ENCODE data around the gene PKN1. TPM values are rescaled to one million over a fixed set of nuclear protein-coding genes. Genes with fewer than 3 reads are reported as not detected.
A peak's percentile ranks its signal among the peaks of the same experiment; 100 is the strongest.

The PKN1 gene
- total and polyA plus RNA-seq, 9 of the 15 experiments (the other 6 are each of a cell fraction or from before 2014, with no cell fraction given) = 0.30 to 228 (median 77.5) TPM

DNA sequence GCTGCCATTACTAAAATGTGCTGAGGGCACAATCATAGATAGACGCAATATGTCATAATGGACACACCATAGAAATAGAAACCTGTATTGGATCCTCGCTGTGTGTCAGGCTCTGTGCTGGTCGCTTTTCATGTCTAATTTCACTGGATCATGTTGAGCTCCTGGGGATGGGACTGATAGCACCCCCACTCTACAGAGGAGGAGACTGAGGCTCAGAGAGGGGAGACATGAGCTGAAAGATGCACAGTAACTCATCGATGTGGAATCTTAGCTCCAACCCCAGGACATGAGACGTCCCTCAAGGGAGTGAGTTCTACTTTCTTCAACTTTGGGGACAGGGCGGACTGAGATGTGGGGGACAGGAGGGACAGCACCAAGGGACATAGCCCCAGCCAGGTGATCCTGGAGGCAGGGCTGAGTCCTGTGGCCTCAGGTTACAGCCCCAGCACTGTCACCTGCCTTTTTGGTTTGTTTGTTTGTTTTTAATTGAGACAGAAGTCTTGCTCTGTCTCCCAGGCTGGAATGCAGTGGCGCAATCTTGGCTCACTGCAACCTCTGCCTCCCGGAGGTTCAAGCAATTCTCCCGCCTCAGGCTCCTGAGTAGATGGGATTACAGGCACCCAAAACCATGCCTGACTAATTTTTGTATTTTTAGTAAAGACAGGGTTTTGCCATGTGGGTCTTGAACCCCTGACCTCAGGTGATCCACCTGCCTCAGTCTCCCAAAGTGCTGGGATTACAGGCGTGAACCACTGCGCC lies 69.4 kb downstream of the PKN1 start:
- intact Hi-C loops (cut with micrococcal nuclease) (no loop called here), in situ Hi-C loops (cut with MboI) (no loop called here)
- no peak for FAIRE-seq
- no peaks in the 10 kb centered on the region for H3K36me3 ChIP-seq (ENCODE audit: control insufficient read depth, insufficient read depth, low read length)
- H3K9me3 ChIP-seq (replicated peaks; ENCODE audit: control insufficient read depth, insufficient read depth, low read depth, low read length) = no peaks in the 10 kb centered on the region
- H3K27ac ChIP-seq (ENCODE audit: extremely low read depth, low read depth, low read length) = no peak overlapping the region
- H3K4me2 ChIP-seq (ENCODE audit: insufficient read depth, low read length) = no peak overlapping the region
- no peaks in the 10 kb centered on the region for H3K27me3 ChIP-seq (ENCODE audit: control insufficient read depth in 2 of 2, insufficient read depth in 2 of 2, low read length in 2 of 2)
- H3K9me1 ChIP-seq (ENCODE audit: control insufficient read depth, insufficient read depth, low read length) = no peaks in the 10 kb centered on the region
- H3K9ac ChIP-seq (ENCODE audit: insufficient read depth in 1 of 2, low read depth in 2 of 2, low read length in 2 of 2) = peak overlapping the region in 1 of 2 experiments; percentile 20; a peak in 1 of 4 replicates
- no peak for DNase-seq (ENCODE audit: extremely low read depth in 1 of 4, low spot score in 3 of 4)
- H4K20me1 ChIP-seq (replicated peaks; ENCODE audit: control insufficient read depth, insufficient read depth, low read length) = no peaks in the 10 kb centered on the region; the same call in 1 of the 2 replicates
- WGBS (ENCODE audit: insufficient coverage, low coverage, missing lambda C conversion rate) = 42% methylated on average over 11 of the region's 11 CpGs
- H2AFZ ChIP-seq (ENCODE audit: low read depth, low read length) = no peak overlapping the region
- BruUV-seq (replicated peaks) = no TSS peak
- peak; percentile 64 for TF ChIP-seq RBM25 (IDR thresholded peaks at IDR 0.05; ENCODE audit: low read depth, low read length, severe bottlenecking)
- TF ChIP-seq TCF7 (IDR thresholded peaks at IDR 0.05; ENCODE audit: borderline replicate concordance) = no peak
- TF ChIP-seq BCOR (IDR thresholded peaks at IDR 0.05) = peak; percentile 42; the same call in 1 of the 2 replicates
- TF ChIP-seq CEBPB (tag; IDR thresholded peaks at IDR 0.05) = peak; percentile 68
- H3K79me2 ChIP-seq (ENCODE audit: control insufficient read depth, insufficient read depth, low read length) = no peaks in the 10 kb centered on the region
- H3K4me1 ChIP-seq (replicated peaks in 1 of 2; ENCODE audit: control insufficient read depth in 2 of 2, insufficient read depth in 2 of 2, low read length in 2 of 2) = peaks cover 13 to 19% of the 10 kb centered on the region in 2 experiments; a peak in 4 of 5 replicates
- ChIA-PET POLR2A (interaction anchor here (1.0 to 7.5 kb wide), 2 partner anchors 14 to 35 kb away, joined by 3 to 70 read pairs; partner anchors contain the start of gene DNAJB1), CTCF (ENCODE audit: low intra/inter-chr PET ratio) (no interaction called here)
- ATAC-seq = no peak
- no peak overlapping the region for H3K4me3 ChIP-seq

DNA sequence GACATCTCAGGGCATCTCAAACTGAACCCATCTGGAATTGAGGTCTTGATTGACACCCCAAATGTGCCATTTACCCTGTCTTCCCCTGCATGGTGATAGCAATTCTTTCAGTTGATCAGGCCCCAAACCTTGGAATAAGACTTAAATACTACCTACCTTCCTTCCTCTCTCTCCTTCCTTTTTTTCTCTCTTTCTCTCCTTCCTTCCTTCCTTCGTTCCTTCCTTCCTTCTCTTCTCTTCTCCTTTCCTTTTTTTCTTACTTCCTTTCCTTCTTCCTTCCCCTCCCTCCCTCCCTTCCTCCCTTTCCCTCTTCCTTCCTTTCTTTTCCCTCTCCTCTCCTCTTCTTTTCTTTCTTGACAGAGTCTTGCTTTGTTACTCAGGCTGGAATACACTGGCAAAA lies 70.2 kb downstream of the PKN1 start:
- Histone ChIP-seq H3K27ac (ENCODE audit: extremely low read depth, low read depth, low read length) (no peak overlapping the region), H3K4me2 (ENCODE audit: insufficient read depth, low read length) (no peak overlapping the region), H3K4me1 (replicated peaks in 1 of 2; ENCODE audit: control insufficient read depth in 2 of 2, insufficient read depth in 2 of 2, low read length in 2 of 2) (peaks cover 18% of the 10 kb centered on the region in 2 experiments; a peak in 4 of 5 replicates), H3K9ac (ENCODE audit: insufficient read depth in 1 of 2, low read depth in 2 of 2, low read length in 2 of 2) (no peak overlapping the region), H3K27me3 (ENCODE audit: control insufficient read depth in 2 of 2, insufficient read depth in 2 of 2, low read length in 2 of 2) (no peaks in the 10 kb centered on the region), H2AFZ (ENCODE audit: low read depth, low read length) (no peak overlapping the region), H3K9me3 (replicated peaks; ENCODE audit: control insufficient read depth, insufficient read depth, low read depth, low read length) (no peaks in the 10 kb centered on the region), H4K20me1 (replicated peaks; ENCODE audit: control insufficient read depth, insufficient read depth, low read length) (no peaks in the 10 kb centered on the region; the same call in 1 of the 2 replicates), H3K9me1 (ENCODE audit: control insufficient read depth, insufficient read depth, low read length) (no peaks in the 10 kb centered on the region), H3K4me3 (no peak overlapping the region), H3K79me2 (ENCODE audit: control insufficient read depth, insufficient read depth, low read length) (no peaks in the 10 kb centered on the region), H3K36me3 (ENCODE audit: control insufficient read depth, insufficient read depth, low read length) (no peaks in the 10 kb centered on the region)
- BruUV-seq (replicated peaks) = no TSS peak
- POLR2A ChIA-PET = interaction anchor here (1.0 to 7.5 kb wide), 2 partner anchors 13 to 35 kb away, joined by 3 to 70 read pairs; partner anchors contain the start of gene DNAJB1
- DNase-seq (ENCODE audit: extremely low read depth in 1 of 4, low spot score in 3 of 4) (no peak), FAIRE-seq (no peak), ATAC-seq (no peak)
- intact Hi-C loops (cut with micrococcal nuclease) = no loop called here
- CTCF ChIA-PET (ENCODE audit: low intra/inter-chr PET ratio) = no interaction called here
- no CpG with 5 or more reads among the region's 1 CpG for WGBS (ENCODE audit: insufficient coverage, low coverage, missing lambda C conversion rate)
- in situ Hi-C loops (cut with MboI) = no loop called here
- TF ChIP-seq ZNF124 (CRISPR knock-in tag; IDR thresholded peaks at IDR 0.05) (no peak), CXXC5 (CRISPR knock-in tag; IDR thresholded peaks at IDR 0.05) (no peak)
- TF ChIP-seq, protein P1, sequence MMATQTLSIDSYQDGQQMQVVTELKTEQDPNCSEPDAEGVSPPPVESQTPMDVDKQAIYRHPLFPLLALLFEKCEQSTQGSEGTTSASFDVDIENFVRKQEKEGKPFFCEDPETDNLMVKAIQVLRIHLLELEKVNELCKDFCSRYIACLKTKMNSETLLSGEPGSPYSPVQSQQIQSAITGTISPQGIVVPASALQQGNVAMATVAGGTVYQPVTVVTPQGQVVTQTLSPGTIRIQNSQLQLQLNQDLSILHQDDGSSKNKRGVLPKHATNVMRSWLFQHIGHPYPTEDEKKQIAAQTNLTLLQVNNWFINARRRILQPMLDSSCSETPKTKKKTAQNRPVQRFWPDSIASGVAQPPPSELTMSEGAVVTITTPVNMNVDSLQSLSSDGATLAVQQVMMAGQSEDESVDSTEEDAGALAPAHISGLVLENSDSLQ (IDR thresholded peaks at IDR 0.05) = peak; percentile 68
- TF ChIP-seq, protein P2, sequence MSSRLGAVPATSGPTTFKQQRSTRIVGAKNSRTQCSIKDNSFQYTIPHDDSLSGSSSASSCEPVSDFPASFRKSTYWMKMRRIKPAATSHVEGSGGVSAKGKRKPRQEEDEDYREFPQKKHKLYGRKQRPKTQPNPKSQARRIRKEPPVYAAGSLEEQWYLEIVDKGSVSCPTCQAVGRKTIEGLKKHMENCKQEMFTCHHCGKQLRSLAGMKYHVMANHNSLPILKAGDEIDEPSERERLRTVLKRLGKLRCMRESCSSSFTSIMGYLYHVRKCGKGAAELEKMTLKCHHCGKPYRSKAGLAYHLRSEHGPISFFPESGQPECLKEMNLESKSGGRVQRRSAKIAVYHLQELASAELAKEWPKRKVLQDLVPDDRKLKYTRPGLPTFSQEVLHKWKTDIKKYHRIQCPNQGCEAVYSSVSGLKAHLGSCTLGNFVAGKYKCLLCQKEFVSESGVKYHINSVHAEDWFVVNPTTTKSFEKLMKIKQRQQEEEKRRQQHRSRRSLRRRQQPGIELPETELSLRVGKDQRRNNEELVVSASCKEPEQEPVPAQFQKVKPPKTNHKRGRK (tag; IDR thresholded peaks at IDR 0.05) = peak; percentile 74
